GM21786 (cell line): ENCODE results near the gene LPAR5.

Experiments used
- ATAC-seq: cut with Tn5 transposase; IDR thresholded peaks from one replicate; pipeline ENCODE4 v1.9.1; 2021; ENCODE audit not compliant: unreplicated experiment

The LPAR5 gene

GRCh38 chr12:6635856-6636531 lies at the start of gene LPAR5:
Gene LPAR5 (minus strand): TSS chr12:6635959. CDS start chr12:6621248, 14,711 bp downstream.
- ATAC-seq, result peak; percentile 51

GRCh38 chr12:6684609-6685008 lies 48.9 kb upstream of the LPAR5 start:
- no peak for ATAC-seq

GRCh38 chr12:6676962-6677361 lies 41.2 kb upstream of the LPAR5 start:
- no peak for ATAC-seq

- ATAC-seq, result no peak
Measured at GRCh38 chr12:6672143-6672542, 36.4 kb upstream of the LPAR5 start.

- ATAC-seq, result no peak
Measured at GRCh38 chr12:6667559-6668210, 31.9 kb upstream of the LPAR5 start.

GRCh38 chr12:6666211-6666610 lies 30.5 kb upstream of the LPAR5 start:
- ATAC-seq, result no peak

- ATAC-seq, result no peak
Measured at GRCh38 chr12:6664902-6665301, 29.1 kb upstream of the LPAR5 start.

GRCh38 chr12:6662906-6663742 lies 27.4 kb upstream of the LPAR5 start, which contains the start of gene ING4:
Gene ING4 (minus strand): TSS chr12:6663119. CDS start chr12:6663101, 18 bp downstream.
- peak; percentile 99 for ATAC-seq

- no peak for ATAC-seq
Measured at GRCh38 chr12:6662602-6662905, 26.8 kb upstream of the LPAR5 start.

- ATAC-seq, result no peak
Measured at GRCh38 chr12:6653987-6654386, 18.2 kb upstream of the LPAR5 start.

- ATAC-seq, result no peak
Measured at GRCh38 chr12:6653342-6653741, 17.6 kb upstream of the LPAR5 start.

GRCh38 chr12:6652391-6652790 lies 16.6 kb upstream of the LPAR5 start:
- no peak for ATAC-seq

- ATAC-seq, result no peak
Measured at GRCh38 chr12:6650832-6651231, 15.1 kb upstream of the LPAR5 start.

- no peak for ATAC-seq
Measured at GRCh38 chr12:6647083-6647604, 11.4 kb upstream of the LPAR5 start, which contains the start of gene ACRBP. Gene ACRBP (minus strand): TSS chr12:6647432. CDS start chr12:6647366, 66 bp downstream.

- no peak for ATAC-seq
Measured at GRCh38 chr12:6646276-6647082, 10.7 kb upstream of the LPAR5 start.

GRCh38 chr12:6644903-6645302 lies 9.1 kb upstream of the LPAR5 start:
- ATAC-seq, result no peak

- ATAC-seq, result no peak
Measured at GRCh38 chr12:6644257-6644596, 8.5 kb upstream of the LPAR5 start.

GRCh38 chr12:6643569-6644256 lies 8.0 kb upstream of the LPAR5 start:
- no peak for ATAC-seq

- no peak for ATAC-seq
Measured at GRCh38 chr12:6641131-6641530, 5.4 kb upstream of the LPAR5 start.

- no peak for ATAC-seq
Measured at GRCh38 chr12:6640497-6640896, 4.7 kb upstream of the LPAR5 start.
